OCI-LY7 (cell line): ENCODE measurements around the gene TMEM126A. TPM values are rescaled to one million over a fixed set of nuclear protein-coding genes. Genes with fewer than 3 reads are reported as not detected.

Experiments used
- BruUV-seq: library from RNA; stranded (reverse); fragments of 400-500 nt; replicated peaks from 2 replicates; lab custom pipeline; 2021; lab: Mats Ljungman, UMichigan
- CTCF ChIA-PET: fragments of 300-600 bp; sonication (Branson Sonifier 250); formaldehyde crosslinking; loops from one replicate; lab custom pipeline; 2022; ENCODE audit warnings: antibody characterized with exemption; ENCODE audit not compliant: unreplicated experiment; lab: Charles Lee
- POLR2A ChIA-PET: fragments of 300-600 bp; sonication (Branson Sonifier 250); formaldehyde crosslinking; loops from one replicate; lab custom pipeline; 2022; ENCODE audit warnings: antibody characterized with exemption; lab: Charles Lee
- DNase-seq: peaks from one replicate; pipeline ENCODE4 v3.0.0-alpha.2; 2015; ENCODE audit warnings: low spot score
- H2AFZ ChIP-seq: fragments of 200-600 bp; sonication (generic), shearing (Covaris generic); 2 replicates; pipeline ENCODE4 v1.6.1; 2014; ENCODE audit warnings: mild to moderate bottlenecking, antibody characterized with exemption, low read length, moderate library complexity
- H3K27ac ChIP-seq: fragments of 200-600 bp; sonication (generic); 2 replicates; pipeline ENCODE4 v1.5.1; 2014; ENCODE audit warnings: mixed run types, low read depth, mild to moderate bottlenecking, moderate library complexity, low read length, inconsistent platforms; ENCODE audit not compliant: poor library complexity, severe bottlenecking
- H3K36me3 ChIP-seq: fragments of 200-600 bp; sonication (generic); 2 replicates; pipeline ENCODE4 v1.6.1; 2014; ENCODE audit warnings: mild to moderate bottlenecking, antibody characterized with exemption, low read length, moderate library complexity, mixed read lengths; ENCODE audit not compliant: insufficient read depth
- H3K4me1 ChIP-seq: fragments of 200-600 bp; sonication (generic); 2 replicates; pipeline ENCODE4 v1.5.1; 2014; ENCODE audit warnings: mild to moderate bottlenecking, low read length; ENCODE audit not compliant: insufficient read depth, poor library complexity, severe bottlenecking
- H3K4me2 ChIP-seq: fragments of 200-600 bp; sonication (generic); 2 replicates; pipeline ENCODE4 v1.6.1; 2014; ENCODE audit warnings: mild to moderate bottlenecking, low read length
- H3K4me3 ChIP-seq: fragments of 200-600 bp; sonication (generic); 2 replicates; pipeline ENCODE4 v1.5.1; 2014; ENCODE audit warnings: mild to moderate bottlenecking, low read depth, low read length; ENCODE audit not compliant: poor library complexity, severe bottlenecking
- H3K79me2 ChIP-seq: fragments of 200-600 bp; sonication (generic); 2 replicates; pipeline ENCODE4 v1.6.1; 2016; ENCODE audit warnings: low read depth, mild to moderate bottlenecking, low read length, moderate library complexity, mixed read lengths; ENCODE audit not compliant: insufficient read depth
- H3K9me2 ChIP-seq: fragments of 200-600 bp; sonication (generic); 2 replicates; pipeline ENCODE4 v1.6.1; 2016; ENCODE audit warnings: mild to moderate bottlenecking, low read length, mixed read lengths; ENCODE audit not compliant: insufficient read depth
- H3K9me3 ChIP-seq: fragments of 200-600 bp; sonication (generic); 2 replicates; pipeline ENCODE4 v1.6.1; 2014; ENCODE audit warnings: mild to moderate bottlenecking, mixed run types, low read length, mixed read lengths
- H4K20me1 ChIP-seq: fragments of 200-600 bp; sonication (generic); 2 replicates; pipeline ENCODE4 v1.6.1; 2014; ENCODE audit warnings: mild to moderate bottlenecking, antibody characterized with exemption, low read length, moderate library complexity, mixed read lengths; ENCODE audit not compliant: insufficient read depth
- EZH2phosphoT487 ChIP-seq: fragments of 200-600 bp; sonication (generic); IDR thresholded peaks from 2 replicates; pipeline ENCODE4 v1.6.1; 2018; ENCODE audit warnings: low read depth, borderline replicate concordance, mild to moderate bottlenecking, mixed run types, antibody characterized with exemption, low read length, moderate library complexity, mixed read lengths
- intact Hi-C: fragments of 100-400 bp; cut with micrococcal nuclease; formaldehyde crosslinking; loops from one replicate; pipeline ENCODE4 v1.10.0; 2022; ENCODE audit not compliant: unreplicated experiment
- total RNA-seq, 2 experiments: library from RNA; depleted of rRNA in 1 of 2; stranded (reverse); fragments of >200 nt in 1 of 2; shearing (Covaris generic) in 1 of 2; gene quantifications; 2 replicates each; pipeline ENCODE4 v1.2.3, GENCODE V29; 2014 to 2022
- TF ChIP-seq, protein P1 (sequence below): fragments of 200-600 bp; sonication (generic); conservative IDR thresholded peaks from 2 replicates; pipeline ENCODE4 v1.5.1; 2014; ENCODE audit warnings: mild to moderate bottlenecking, antibody characterized with exemption, low read length, moderate library complexity, mixed read lengths

Gene TMEM126A
- total RNA-seq, 2 experiments from 2014 or later, result 16.8 to 25.6 TPM

GRCh38 chr11:85663753-85664614 lies 16.2 kb downstream of the TMEM126A start:
- peaks cover 49% of the 10 kb centered on the region for H3K36me3 ChIP-seq
- peak overlapping the region; percentile 86 for H3K27ac ChIP-seq
- intact Hi-C loops, result loop anchor here (1.0 to 5.0 kb wide), 6 partner anchors 16 to 639 kb away; partner anchors contain the start of genes EED, HIKESHI, PICALM and TMEM126B
- peak overlapping the region; percentile 27; the same call in 1 of the 2 replicates for H2AFZ ChIP-seq
- peak; percentile 84 for DNase-seq
- H3K4me2 ChIP-seq, result peak overlapping the region; percentile 89
- TF ChIP-seq EZH2phosphoT487, result no peak
- TF ChIP-seq, protein P1, sequence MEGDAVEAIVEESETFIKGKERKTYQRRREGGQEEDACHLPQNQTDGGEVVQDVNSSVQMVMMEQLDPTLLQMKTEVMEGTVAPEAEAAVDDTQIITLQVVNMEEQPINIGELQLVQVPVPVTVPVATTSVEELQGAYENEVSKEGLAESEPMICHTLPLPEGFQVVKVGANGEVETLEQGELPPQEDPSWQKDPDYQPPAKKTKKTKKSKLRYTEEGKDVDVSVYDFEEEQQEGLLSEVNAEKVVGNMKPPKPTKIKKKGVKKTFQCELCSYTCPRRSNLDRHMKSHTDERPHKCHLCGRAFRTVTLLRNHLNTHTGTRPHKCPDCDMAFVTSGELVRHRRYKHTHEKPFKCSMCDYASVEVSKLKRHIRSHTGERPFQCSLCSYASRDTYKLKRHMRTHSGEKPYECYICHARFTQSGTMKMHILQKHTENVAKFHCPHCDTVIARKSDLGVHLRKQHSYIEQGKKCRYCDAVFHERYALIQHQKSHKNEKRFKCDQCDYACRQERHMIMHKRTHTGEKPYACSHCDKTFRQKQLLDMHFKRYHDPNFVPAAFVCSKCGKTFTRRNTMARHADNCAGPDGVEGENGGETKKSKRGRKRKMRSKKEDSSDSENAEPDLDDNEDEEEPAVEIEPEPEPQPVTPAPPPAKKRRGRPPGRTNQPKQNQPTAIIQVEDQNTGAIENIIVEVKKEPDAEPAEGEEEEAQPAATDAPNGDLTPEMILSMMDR, result peak; percentile 75
- peaks cover 47% of the 10 kb centered on the region for H4K20me1 ChIP-seq
- peaks cover 58% of the 10 kb centered on the region for H3K79me2 ChIP-seq
- no peaks in the 10 kb centered on the region for H3K9me2 ChIP-seq
- H3K9me3 ChIP-seq, result no peaks in the 10 kb centered on the region
- POLR2A ChIA-PET, result interaction anchor here (0.6 to 2.5 kb wide), 6 partner anchors 14 to 45 kb away, joined by 3 to 12 read pairs (median 4); partner anchors contain the start of genes TMEM126A and TMEM126B
- no TSS peak for BruUV-seq
- peak overlapping the region; percentile 93 for H3K4me3 ChIP-seq
- CTCF ChIA-PET, result interaction anchor here (1.0 kb wide), 1 partner anchor 17 kb away, joined by 4 read pairs; the partner anchor contains the start of gene TMEM126A
- H3K4me1 ChIP-seq, result peaks cover 35% of the 10 kb centered on the region

- TF ChIP-seq, protein P1, result no peak
- no peak for TF ChIP-seq EZH2phosphoT487
- peak within 1 kb of the TSS; percentile 93 for H3K4me3 ChIP-seq
- ChIA-PET CTCF (no interaction called here), POLR2A (interaction anchor here (0.6 to 2.5 kb wide), 7 partner anchors 9 to 548 kb away, joined by 3 to 12 read pairs (median 3); partner anchors contain the start of gene TMEM126A)
- peak within 1 kb of the TSS; percentile 96 for H2AFZ ChIP-seq
- peaks cover 38% of the 10 kb centered on the region for H4K20me1 ChIP-seq
- H3K27ac ChIP-seq, result peak within 1 kb of the TSS; percentile 86
- H3K4me2 ChIP-seq, result peak within 1 kb of the TSS; percentile 89
- no peaks in the 10 kb centered on the region for H3K9me3 ChIP-seq
- no TSS peak for BruUV-seq
- H3K36me3 ChIP-seq, result peaks cover 41% of the 10 kb centered on the region
- DNase-seq, result peak; percentile 96
- peaks cover 50% of the 10 kb centered on the region for H3K79me2 ChIP-seq
- H3K9me2 ChIP-seq, result no peaks in the 10 kb centered on the region
- intact Hi-C loops, result loop anchor here (2.0 to 5.0 kb wide), 4 partner anchors 36 to 638 kb away; partner anchors contain the start of genes EED, HIKESHI, PICALM and TMEM126B
- H3K4me1 ChIP-seq, result peaks cover 26% of the 10 kb centered on the region
Observed at GRCh38 chr11:85664615-85665481, 17.1 kb downstream of the TMEM126A start, which contains the start of gene CREBZF. CREBZF (minus strand) TSS chr11:85665129; CDS start chr11:85664875, 254 bp downstream.
